Measurements from ENCODE around the gene AP4B1.

AP4B1 gene

DNA sequence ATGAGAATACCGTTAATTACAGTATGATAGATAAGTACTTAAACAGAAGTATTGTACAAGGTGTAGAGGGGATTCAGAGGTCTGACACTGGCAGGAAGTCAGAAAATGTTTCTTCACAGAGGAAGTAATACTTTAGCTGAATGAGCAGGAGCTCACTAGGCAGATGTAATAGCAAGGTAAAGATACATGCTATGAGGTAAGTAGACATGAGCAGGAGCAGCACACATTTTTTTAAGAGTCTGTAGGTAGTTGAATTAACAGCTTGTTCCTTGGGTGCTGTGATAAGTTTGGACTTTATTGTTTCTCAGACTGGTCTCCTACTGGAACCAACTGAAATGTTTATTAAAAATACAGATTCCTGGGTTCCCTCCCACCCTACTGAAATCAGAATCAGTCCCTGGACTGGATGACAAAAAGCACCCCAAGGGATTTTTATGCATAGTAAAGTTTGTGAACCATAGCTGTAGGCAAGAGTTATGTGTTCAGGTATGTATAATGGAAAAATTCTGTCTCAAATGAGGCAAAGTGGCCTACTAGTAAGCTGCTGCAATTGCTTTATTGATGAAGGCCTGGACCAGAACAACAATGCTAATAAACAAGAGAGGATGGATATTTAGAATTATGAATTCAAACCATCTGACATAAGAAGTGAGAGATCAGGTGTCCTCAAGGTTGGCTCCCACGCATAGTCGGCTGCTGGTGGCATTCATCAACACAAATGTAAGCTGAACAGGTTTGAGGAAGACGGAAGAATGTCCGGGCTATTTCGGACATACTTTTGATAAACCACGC lies 902 bp downstream of the AP4B1 start:
- intact Hi-C loops (cut with DNase I) = no loop called here

DNA sequence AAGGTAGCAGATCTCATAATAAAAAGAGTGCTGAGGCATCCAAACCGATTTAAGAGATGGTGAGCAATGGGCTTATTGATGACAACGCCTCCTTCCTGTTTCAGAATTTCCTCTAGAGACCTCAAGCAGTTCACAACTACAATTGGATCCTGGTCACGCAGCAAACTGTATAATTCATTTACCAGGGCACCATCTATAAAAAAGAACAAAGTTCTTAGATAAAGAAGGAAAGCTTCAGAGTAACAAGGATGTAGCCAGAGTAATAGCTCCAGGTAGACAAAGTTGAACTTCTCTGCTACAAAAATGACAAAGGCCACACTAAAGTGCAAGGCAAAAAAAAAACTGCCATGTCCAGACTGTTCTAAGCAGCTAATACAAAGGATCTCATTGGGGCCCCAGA lies 3.4 kb downstream of the AP4B1 start:
- DNase-seq = no peak
- intact Hi-C loops (cut with DNase I) = no loop called here

More for the DNA sequence above, 902 bp downstream of the AP4B1 start:
- peak in 26 of 42 donors; percentile 5 to 61 (median 23) for DNase-seq

DNA sequence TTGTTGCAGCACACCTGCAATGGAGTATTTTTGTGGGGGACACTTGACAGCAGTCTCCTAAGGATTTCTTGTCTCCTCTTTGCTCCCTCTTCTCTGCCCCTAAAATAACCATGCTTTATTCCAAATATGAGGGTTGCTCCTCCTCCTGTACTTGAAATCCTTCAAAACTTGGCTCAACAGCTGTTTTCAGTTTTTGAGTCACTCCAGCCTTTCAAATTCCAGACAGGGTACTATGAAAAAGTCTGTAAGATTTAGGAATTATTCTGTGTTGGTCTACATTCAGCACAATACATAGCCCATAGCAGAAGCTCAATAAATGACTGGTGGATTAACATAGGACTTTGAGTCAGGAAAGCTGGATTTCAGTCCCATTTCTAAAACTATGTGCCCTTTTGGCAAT lies 5.5 kb downstream of the AP4B1 start:
- intact Hi-C loops (cut with DNase I) = no loop called here
- DNase-seq = no peak

DNA sequence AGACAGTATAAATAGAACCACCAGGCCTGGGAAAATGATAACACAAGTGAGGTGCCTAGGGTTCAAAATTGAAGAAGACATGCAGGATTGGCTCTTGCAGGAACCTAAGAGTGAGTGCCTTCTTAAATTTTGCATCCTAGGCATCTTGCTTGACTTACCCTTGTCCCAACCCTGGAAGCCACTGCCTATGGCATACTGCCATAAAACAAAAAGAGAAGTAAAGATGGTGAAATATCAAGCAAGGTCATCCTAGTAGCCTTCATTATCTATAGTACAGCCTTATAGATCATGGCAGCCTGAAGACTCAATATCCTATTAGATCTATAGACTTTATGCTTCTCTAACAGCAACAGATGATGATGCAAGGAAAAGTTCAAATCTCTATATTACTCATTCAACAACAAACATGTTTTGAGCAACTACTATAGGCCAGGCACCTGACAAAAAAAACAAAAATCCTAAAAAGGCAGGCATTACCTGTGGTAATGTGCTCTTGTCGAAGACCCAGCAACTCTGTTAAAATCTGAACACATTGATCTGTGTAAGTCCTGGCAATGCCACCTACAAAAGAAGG lies 6.3 kb downstream of the AP4B1 start:
- no peak for DNase-seq
- intact Hi-C loops (cut with DNase I) = no loop called here

DNA sequence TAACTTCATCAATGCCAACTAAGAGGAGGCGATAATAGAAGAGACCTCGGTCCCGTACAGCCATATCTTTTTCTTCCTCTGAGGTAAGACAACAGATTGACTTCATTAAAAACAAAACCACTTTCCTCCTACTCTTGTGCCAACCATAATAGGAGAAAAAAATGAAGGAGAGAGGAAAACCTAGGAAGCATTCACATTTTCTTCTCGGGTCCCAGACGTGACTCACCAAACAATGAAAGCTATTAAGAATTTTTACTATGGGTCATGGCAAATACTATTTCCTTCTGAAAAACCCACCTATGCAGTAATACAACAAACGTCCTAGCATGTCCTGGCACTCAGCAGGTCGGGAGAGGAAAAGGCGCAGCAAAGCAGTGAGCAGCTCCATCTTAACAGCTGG lies 8.6 kb downstream of the AP4B1 start:
- DNase-seq = no peak
- intact Hi-C loops (cut with DNase I) = no loop called here

DNA sequence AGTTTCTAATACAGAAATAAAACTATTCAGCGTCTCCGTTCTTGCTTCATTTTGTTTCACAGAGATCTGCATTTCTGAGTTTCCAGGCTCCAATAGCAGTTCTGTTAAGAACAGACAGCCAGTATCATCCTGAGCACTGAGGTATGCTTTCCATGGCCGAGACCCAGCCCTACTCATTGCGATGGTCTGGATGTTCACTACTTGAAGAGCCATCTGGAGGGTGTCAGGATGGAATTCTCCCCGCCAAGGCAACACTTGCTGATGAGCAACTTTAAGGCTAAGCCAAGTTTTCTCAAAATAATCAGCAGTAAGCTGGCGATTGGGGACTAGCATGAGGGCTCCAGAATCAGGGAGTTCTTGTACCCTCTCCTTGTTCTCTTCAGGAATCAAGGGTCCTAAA lies 9.5 kb downstream of the AP4B1 start:
- intact Hi-C loops (cut with DNase I) = no loop called here
- DNase-seq = no peak

DNA sequence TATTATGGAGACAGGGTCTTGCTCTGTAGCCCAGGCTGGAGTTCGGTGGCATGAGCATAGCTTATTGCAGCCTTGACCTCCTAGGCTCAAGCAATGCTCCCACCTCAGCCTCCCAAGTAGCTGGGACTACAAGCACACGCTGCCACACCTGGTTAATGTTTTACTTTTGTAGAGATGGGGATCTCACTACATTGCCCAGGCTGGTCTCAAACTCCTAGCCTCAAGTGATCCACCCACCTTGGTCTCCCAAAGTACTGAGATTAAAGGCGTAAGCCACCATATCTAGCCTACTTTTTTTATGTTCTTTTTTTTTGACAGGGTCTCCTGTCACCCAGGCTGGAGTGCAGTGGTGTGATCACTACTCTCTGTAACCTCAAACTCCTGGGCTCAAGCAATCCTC lies 11.3 kb downstream of the AP4B1 start:
- intact Hi-C loops (cut with DNase I) = no loop called here
- DNase-seq = no peak

DNA sequence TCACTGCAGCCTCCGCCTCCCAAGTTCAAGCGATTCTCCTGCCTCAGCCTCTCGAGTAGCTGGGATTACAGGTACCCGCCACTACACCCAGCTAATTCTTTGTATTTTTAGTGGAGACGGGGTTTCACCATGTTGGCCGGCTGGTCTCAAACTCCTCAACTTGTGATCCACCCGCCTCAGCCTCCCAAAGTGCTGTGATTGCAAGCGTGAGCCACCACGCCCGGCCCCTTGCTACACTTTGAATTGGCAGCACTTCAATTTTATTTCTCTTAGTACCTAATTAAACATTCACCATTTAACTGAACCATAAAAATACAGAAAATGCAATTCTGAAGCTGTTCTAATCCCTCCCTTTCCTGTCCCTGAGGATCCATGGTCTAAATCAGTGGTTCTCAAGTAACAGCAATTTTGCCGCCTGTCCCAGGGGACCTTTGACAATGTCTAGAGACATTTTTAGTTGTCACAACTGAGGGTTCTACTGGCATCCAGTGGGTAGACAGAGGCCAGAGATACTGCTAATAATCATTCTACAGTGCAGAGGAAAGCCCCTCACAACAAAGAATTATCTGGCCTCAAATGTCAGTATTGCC lies 12.9 kb downstream of the AP4B1 start:
- intact Hi-C loops (cut with DNase I) = no loop called here

DNA sequence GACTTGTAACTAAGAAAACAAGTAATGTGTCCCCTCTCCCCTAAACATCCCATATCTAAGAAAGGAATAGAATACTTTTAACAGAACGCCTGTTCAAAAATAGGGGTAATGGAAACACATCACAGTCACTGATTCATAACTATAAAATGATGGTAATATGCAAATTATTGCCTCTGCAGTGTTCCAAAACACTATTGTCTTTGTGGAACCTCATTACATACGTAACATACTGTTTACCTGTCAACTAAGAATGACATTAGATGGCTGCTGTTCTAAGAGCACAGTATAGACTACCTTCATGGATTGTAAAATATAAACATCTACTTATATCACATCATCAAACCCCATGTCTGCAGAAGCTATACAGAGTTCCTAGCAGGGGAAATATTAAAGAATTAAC lies 13.8 kb downstream of the AP4B1 start:
- no peak for DNase-seq
- intact Hi-C loops (cut with DNase I) = no loop called here

More for the DNA sequence above, 12.9 kb downstream of the AP4B1 start:
- no peak for DNase-seq

DNA sequence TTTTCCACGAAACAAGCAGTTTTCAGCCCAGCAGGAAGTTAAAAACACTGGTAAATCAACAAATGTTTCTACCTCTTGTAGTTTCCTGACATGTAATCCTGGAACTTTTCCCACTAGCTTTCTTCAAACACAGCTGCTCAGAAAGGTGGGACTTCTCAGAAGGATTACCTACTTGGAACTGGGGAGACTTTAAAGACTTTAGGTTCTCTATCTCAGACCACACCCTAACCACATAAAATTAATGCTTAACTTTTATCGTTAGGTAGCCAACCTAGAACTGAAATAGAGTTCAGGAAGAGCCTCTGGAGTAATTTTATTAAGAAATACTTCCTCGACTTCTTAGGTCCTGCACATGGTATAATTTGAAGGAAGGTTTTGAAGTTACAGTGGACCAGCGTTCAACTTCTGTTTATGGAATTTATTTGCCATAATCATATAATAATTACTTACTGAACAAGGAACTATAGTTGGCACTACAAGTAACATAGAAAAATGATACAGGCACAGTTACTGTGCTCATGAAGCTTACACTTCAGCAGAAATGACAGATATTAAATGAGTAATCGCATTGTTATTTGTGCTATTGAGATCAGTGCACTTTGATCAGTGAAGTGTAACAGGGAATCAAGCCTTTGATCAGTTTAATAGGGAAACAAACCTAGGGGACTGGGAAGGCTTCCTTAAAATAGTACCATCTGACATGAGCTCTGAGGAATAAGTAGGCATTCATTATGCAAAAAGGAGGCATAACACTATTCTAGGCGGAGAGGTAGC lies 17.0 kb downstream of the AP4B1 start, which contains the start of gene BCL2L15:
Gene BCL2L15 (minus strand): TSS at position 180 of the 774 bp plus-strand sequence. CDS start 206 bp downstream, outside the sequence.
- no peak for DNase-seq
- intact Hi-C loops (cut with DNase I) = no loop called here

DNA sequence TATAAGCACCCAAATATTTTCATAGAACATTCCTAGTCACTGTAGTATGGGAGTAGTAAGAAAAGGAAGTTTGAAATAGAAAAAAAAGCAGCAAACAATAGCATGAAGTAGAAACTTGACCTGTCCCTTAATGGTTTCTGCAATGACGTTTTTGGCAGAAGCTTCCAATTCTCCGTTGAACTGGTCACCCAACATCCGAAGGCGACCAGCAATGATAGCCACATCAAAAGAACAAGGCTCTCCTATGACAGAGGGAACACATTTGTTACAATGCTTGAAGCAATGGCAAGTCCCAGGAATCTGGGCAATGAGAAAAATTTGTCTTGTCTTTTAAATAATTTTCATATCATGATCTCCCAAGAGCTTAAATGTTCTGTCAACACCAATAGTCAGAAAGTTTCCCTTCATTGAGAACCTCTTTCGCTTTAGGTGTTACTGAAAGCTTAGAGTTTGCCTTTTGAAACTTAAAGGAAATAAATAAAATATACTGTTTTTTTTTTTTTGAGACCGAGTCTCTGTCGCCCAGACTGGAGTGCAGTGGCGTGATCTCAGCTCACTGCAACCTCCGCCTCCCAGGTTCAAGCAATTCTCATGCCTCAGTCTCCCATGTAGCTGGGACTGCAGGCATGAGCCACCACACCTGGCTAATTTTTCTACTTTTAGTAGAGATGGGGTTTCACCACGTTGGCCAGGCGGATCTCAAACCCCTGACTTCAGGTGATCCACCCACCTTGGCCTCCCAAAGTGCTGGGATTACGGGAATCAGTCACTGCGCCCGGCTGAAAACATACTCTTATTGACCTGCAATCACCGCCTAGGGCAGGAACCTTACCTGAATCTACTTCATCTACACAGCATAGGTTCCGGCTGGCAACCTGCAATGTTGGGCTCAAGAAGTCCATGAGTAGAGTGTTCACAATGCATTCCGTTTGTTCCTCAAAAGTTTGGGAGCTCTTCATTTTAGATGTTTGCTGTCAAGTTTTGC lies 17.9 kb downstream of the AP4B1 start:
- no peak for DNase-seq
- intact Hi-C loops (cut with DNase I) = no loop called here

DNA sequence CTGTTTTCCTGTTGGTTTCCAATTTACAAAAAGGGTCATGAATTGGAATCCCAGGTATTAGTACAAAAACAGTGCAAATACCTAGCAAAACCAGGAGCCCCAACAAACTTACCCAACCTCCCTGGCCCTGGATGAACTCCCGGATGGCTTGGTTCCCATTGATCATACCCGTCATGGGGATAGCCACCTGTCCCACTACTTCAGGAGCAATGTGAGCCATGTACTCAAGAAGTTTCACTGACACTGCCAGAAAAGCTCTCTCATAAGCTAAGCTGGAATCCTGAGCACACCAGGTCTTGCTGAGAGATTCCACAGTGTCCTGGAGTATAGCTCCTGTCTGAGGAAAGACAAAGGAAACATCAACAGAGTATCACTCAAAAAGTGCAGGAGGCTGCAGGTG lies 22.9 kb downstream of the AP4B1 start:
- intact Hi-C loops (cut with DNase I) = no loop called here

DNA sequence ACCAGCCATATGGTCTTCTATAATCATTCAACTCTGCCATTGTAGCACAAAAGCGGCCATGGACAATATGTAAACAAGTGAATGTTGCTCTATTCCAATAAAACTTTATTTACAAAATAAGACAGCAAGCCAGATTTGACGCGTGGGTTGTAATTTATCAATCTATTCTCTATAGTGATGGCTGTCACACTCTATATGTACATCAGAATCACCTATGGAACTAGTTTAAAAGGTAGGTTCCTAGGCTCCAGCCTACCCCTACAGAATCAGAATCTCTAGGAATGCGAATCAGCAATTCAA lies 24.9 kb downstream of the AP4B1 start:
- intact Hi-C loops (cut with DNase I) = no loop called here
- no peak for DNase-seq

More for the DNA sequence above, 22.9 kb downstream of the AP4B1 start:
- no peak for DNase-seq

DNA sequence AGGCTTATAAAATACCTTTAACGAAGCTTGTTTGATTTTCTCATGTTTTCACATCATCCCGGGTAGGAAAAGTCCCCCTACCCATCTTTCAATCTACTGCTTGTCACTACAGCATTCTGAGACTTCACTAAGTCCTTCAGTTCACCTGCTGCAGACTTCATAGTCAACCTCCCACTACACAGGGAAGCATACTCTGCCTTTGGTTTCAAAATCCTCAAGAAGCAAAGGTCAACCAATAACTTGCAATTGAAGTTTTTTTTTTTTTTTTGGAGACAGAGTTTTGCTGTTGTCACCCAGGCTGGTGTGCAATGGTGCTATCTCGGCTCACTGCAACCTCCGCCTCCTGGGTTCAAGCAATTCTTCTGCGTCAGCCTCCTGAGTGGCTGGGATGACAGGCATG lies 28.4 kb downstream of the AP4B1 start:
- DNase-seq = no peak
- intact Hi-C loops (cut with DNase I) = no loop called here

DNA sequence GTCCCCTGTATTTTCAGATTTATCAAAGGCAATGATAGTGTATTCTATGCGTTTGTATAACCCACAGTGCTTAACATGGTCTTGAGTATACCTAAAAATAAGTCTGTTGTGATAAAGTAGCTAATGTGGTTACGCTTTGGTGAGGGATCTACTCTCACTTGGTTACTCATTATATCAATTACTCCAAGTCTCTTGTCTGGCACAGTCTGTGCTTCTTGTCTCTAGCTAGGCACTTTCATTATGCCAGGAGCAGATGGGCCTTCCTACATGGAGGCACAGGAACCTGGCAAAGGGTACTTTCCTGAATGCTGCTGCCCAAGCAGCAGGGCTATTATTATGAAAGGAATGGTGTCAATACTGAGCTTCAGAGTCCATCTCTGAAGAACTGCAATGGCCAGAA lies 28.9 kb downstream of the AP4B1 start:
- intact Hi-C loops (cut with DNase I) = no loop called here
- DNase-seq = no peak

DNA sequence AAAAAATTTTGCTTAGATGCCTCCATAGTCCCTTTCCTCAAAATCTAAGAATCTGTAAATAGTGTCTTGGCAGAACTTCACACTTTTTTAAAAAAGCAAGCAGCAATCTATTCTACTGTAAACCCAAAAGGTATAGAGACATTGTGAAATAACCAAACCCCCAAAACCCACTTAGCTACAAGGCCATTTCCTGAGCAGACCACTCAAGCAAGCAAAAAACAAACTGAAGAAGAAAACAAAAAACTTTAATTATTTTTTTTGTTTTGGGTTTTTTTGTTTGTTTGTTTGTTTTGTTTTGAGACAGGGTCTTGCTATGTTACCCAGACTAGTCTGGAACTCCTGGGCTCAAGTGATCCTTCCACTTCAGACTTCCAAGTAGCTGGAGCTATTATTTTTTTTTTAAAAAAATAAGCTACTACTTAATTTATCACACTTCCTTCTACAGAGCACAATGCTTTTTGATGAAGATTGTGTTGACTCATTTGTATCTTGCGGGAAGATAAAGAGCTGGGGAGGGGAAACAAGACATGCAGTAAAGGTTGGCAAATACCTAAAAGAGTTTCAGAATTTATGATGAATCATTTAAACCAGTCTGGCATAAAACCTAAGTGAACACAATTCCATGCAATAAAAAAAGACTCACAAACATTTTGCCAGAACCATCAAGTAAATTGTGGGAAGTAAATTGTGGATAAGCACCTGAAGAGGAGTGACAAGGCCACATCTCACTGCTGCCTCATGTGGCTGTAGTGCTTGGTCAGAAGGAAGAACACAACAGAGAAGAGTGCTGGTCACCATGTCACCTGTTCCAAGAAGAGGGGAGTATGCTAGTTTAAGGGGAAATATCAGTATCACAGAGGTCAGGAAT lies 30.4 kb downstream of the AP4B1 start:
- DNase-seq = no peak
- intact Hi-C loops (cut with DNase I) = no loop called here

DNA sequence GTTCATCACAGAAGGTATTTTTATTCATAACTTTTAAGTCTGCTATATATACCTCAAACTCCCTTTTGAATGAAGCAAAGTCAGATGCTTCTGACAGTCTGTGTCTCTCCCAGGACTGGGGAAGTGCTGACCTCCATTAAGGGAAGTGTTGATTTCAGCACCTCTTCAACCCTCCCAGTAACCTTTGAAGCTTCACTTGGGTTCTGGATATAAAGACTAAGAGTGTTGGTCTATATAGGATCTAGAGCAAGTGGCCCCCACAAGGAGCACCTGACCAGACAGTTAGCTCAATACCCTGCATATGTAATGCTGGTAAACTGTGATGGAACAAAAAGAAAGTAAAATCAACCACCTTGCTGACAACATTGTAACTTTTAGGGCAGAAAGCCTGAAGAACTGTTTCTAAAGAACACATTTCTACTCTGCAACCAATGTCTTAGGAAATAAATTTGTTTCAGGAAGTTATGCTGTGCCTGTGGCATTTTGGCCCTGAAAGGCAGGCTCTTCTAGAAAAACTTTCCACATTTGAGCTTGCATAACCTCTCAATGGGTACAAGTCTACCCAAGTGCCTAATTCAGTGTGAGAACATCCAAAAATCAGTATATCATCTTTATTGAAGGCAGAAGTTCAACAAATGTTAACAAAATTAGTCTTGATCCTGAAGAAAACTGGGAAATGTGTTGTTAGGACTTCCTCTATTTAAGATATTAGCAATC lies 32.2 kb downstream of the AP4B1 start:
- intact Hi-C loops (cut with DNase I) = no loop called here
- DNase-seq = no peak

All from head of caudate nucleus (tissue), 42 donors.